GM21515 (cell line): ENCODE data around the gene ATF2.

Source experiments
- ATAC-seq: cut with Tn5 transposase; IDR thresholded peaks from one replicate; pipeline ENCODE4 v1.9.1; 2021; ENCODE audit not compliant: unreplicated experiment

The ATF2 gene

GRCh38 chr2:175167792-175168563 lies at the start of gene ATF2:
Gene ATF2, minus strand, starts transcription at chr2:175168203. Its CDS starts 31,760 bp downstream, at chr2:175136443.
- ATAC-seq, result peak; percentile 96

GRCh38 chr2:175207741-175208438 lies 39.9 kb upstream of the ATF2 start:
- ATAC-seq, result no peak

GRCh38 chr2:175206866-175207265 lies 38.9 kb upstream of the ATF2 start:
- no peak for ATAC-seq

GRCh38 chr2:175205523-175205922 lies 37.5 kb upstream of the ATF2 start:
- ATAC-seq, result no peak

- ATAC-seq, result peak; percentile 82
Observed at GRCh38 chr2:175203621-175204496, 35.9 kb upstream of the ATF2 start.

GRCh38 chr2:175195012-175195411 lies 27.0 kb upstream of the ATF2 start:
- ATAC-seq, result no peak

- no peak for ATAC-seq
Observed at GRCh38 chr2:175188761-175189160, 20.8 kb upstream of the ATF2 start.

GRCh38 chr2:175187378-175187777 lies 19.4 kb upstream of the ATF2 start:
- no peak for ATAC-seq

GRCh38 chr2:175183674-175184073 lies 15.7 kb upstream of the ATF2 start:
- ATAC-seq, result no peak

- no peak for ATAC-seq
Observed at GRCh38 chr2:175181877-175182308, 13.9 kb upstream of the ATF2 start.

- ATAC-seq, result peak; percentile 93
Observed at GRCh38 chr2:175181104-175181876, 13.3 kb upstream of the ATF2 start, which contains the start of gene ATP5MC3. Gene ATP5MC3, minus strand, starts transcription at chr2:175181710. Its CDS starts 317 bp downstream, at chr2:175181393.

- peak; percentile 53 for ATAC-seq
Observed at GRCh38 chr2:175180701-175181103, 12.7 kb upstream of the ATF2 start.

- no peak for ATAC-seq
Observed at GRCh38 chr2:175176624-175177023, 8.6 kb upstream of the ATF2 start.

- no peak for ATAC-seq
Observed at GRCh38 chr2:175175896-175176295, 7.9 kb upstream of the ATF2 start.

- no peak for ATAC-seq
Observed at GRCh38 chr2:175175320-175175719, 7.3 kb upstream of the ATF2 start.

GRCh38 chr2:175170659-175171304 lies 2.8 kb upstream of the ATF2 start:
- no peak for ATAC-seq

- no peak for ATAC-seq
Observed at GRCh38 chr2:175169191-175169590, 1.2 kb upstream of the ATF2 start.

GRCh38 chr2:175168564-175168945 lies 552 bp upstream of the ATF2 start:
- ATAC-seq, result peak; percentile 27

GRCh38 chr2:175167076-175167791 lies 769 bp downstream of the ATF2 start:
- peak; percentile 1 for ATAC-seq
